ENCODE data around the gene ADAMTS6. TPM values are rescaled to one million over a fixed set of nuclear protein-coding genes. Genes with fewer than 3 reads are reported as not detected.

The ADAMTS6 gene
- total RNA-seq, 1 donor = 150 TPM

GRCh38 chr5:65394087-65394486, 87.6 kb downstream of the ADAMTS6 start:
- Histone ChIP-seq H4K20me1 (ENCODE audit: insufficient read depth, low read length) (no peaks in the 10 kb centered on the region), H3K36me3 (ENCODE audit: insufficient read depth, low read length) (peaks cover 7% of the 10 kb centered on the region), H2AFZ (ENCODE audit: low read length) (no peak overlapping the region), H3K27me3 (ENCODE audit: insufficient read depth, low read length) (no peaks in the 10 kb centered on the region), H3K4me2 (ENCODE audit: insufficient read depth, low read length) (peak overlapping the region; percentile 42), H3K4me3 (ENCODE audit: insufficient read depth, low read length) (no peak overlapping the region), H3K27ac (ENCODE audit: low read depth, low read length) (peak overlapping the region; percentile 68), H3K9me3 (ENCODE audit: low read depth, low read length) (no peaks in the 10 kb centered on the region), H3K79me2 (ENCODE audit: insufficient read depth, low read length) (peaks cover 16% of the 10 kb centered on the region), H3K4me1 (ENCODE audit: insufficient read depth, low read length) (peaks cover 37% of the 10 kb centered on the region)
- DNase-seq (ENCODE audit: insufficient read length, low spot score, missing footprints) = peak; percentile 41
- TF ChIP-seq CTCF (IDR thresholded peaks at IDR 0.05; ENCODE audit: extremely low read depth, low read depth, low read length) = no peak

- no peak for DNase-seq (ENCODE audit: insufficient read length, low spot score, missing footprints)
- Histone ChIP-seq H3K4me1 (ENCODE audit: insufficient read depth, low read length) (peaks cover 36% of the 10 kb centered on the region), H3K79me2 (ENCODE audit: insufficient read depth, low read length) (peaks cover 13% of the 10 kb centered on the region), H3K36me3 (ENCODE audit: insufficient read depth, low read length) (peaks cover 15% of the 10 kb centered on the region), H3K4me2 (ENCODE audit: insufficient read depth, low read length) (no peak overlapping the region), H4K20me1 (ENCODE audit: insufficient read depth, low read length) (no peaks in the 10 kb centered on the region), H3K4me3 (ENCODE audit: insufficient read depth, low read length) (no peak overlapping the region), H3K27me3 (ENCODE audit: insufficient read depth, low read length) (no peaks in the 10 kb centered on the region), H2AFZ (ENCODE audit: low read length) (no peak overlapping the region), H3K27ac (ENCODE audit: low read depth, low read length) (no peak overlapping the region), H3K9me3 (ENCODE audit: low read depth, low read length) (no peaks in the 10 kb centered on the region)
- no peak for TF ChIP-seq CTCF (IDR thresholded peaks at IDR 0.05; ENCODE audit: extremely low read depth, low read depth, low read length)
Measured at GRCh38 chr5:65391591-65391990, 90.1 kb downstream of the ADAMTS6 start.

GRCh38 chr5:65390208-65390607, 91.5 kb downstream of the ADAMTS6 start:
- Histone ChIP-seq H3K9me3 (ENCODE audit: low read depth, low read length) (no peaks in the 10 kb centered on the region), H4K20me1 (ENCODE audit: insufficient read depth, low read length) (no peaks in the 10 kb centered on the region), H3K36me3 (ENCODE audit: insufficient read depth, low read length) (peaks cover 15% of the 10 kb centered on the region), H2AFZ (ENCODE audit: low read length) (no peak overlapping the region), H3K4me2 (ENCODE audit: insufficient read depth, low read length) (no peak overlapping the region), H3K4me3 (ENCODE audit: insufficient read depth, low read length) (no peak overlapping the region), H3K79me2 (ENCODE audit: insufficient read depth, low read length) (peaks cover 15% of the 10 kb centered on the region), H3K27ac (ENCODE audit: low read depth, low read length) (no peak overlapping the region), H3K4me1 (ENCODE audit: insufficient read depth, low read length) (peaks cover 22% of the 10 kb centered on the region), H3K27me3 (ENCODE audit: insufficient read depth, low read length) (no peaks in the 10 kb centered on the region)
- DNase-seq (ENCODE audit: insufficient read length, low spot score, missing footprints) = no peak
- TF ChIP-seq CTCF (IDR thresholded peaks at IDR 0.05; ENCODE audit: extremely low read depth, low read depth, low read length) = no peak

- H4K20me1 ChIP-seq (ENCODE audit: insufficient read depth, low read length) = no peaks in the 10 kb centered on the region
- no peak overlapping the region for H2AFZ ChIP-seq (ENCODE audit: low read length)
- TF ChIP-seq CTCF (IDR thresholded peaks at IDR 0.05; ENCODE audit: extremely low read depth, low read depth, low read length) = no peak
- no peak overlapping the region for H3K4me3 ChIP-seq (ENCODE audit: insufficient read depth, low read length)
- H3K4me2 ChIP-seq (ENCODE audit: insufficient read depth, low read length) = no peak overlapping the region
- H3K9me3 ChIP-seq (ENCODE audit: low read depth, low read length) = no peaks in the 10 kb centered on the region
- DNase-seq (ENCODE audit: insufficient read length, low spot score, missing footprints) = no peak
- H3K27me3 ChIP-seq (ENCODE audit: insufficient read depth, low read length) = no peaks in the 10 kb centered on the region
- H3K79me2 ChIP-seq (ENCODE audit: insufficient read depth, low read length) = peaks cover 38% of the 10 kb centered on the region
- H3K4me1 ChIP-seq (ENCODE audit: insufficient read depth, low read length) = no peaks in the 10 kb centered on the region
- no peak overlapping the region for H3K27ac ChIP-seq (ENCODE audit: low read depth, low read length)
- H3K36me3 ChIP-seq (ENCODE audit: insufficient read depth, low read length) = peaks cover 13% of the 10 kb centered on the region
Measured at GRCh38 chr5:65383859-65384258, 97.9 kb downstream of the ADAMTS6 start.
